ENCODE data around the gene ZNF407.
"Not testable (repeated sequence)": the region's sequence is repeated elsewhere in the genome, so short reads cannot be mapped to it uniquely, and the experiment has no call there.

ZNF407 gene

DNA sequence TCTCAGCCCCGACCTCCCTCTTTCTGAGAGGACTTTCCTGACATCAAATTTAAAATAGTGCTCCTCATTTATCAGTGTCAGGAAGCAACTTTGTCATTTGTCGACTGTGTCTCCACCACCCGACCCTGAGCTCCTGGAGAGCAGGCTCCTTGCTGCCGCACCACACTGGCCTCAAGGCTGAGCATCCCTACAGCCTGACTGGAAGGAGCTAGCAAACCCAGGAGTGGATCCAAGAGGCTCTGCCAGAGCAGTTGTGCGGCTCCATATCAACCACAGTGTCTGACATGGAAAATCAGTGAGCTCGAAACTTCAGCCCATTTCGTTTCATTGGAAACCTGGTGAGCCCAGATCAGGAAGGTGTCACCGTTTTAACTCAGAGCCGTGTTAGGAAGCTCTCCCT, 486.1 kb downstream of the ZNF407 start:
- no peak for DNase-seq (ENCODE audit: low spot score)
- TF ChIP-seq, protein P1, sequence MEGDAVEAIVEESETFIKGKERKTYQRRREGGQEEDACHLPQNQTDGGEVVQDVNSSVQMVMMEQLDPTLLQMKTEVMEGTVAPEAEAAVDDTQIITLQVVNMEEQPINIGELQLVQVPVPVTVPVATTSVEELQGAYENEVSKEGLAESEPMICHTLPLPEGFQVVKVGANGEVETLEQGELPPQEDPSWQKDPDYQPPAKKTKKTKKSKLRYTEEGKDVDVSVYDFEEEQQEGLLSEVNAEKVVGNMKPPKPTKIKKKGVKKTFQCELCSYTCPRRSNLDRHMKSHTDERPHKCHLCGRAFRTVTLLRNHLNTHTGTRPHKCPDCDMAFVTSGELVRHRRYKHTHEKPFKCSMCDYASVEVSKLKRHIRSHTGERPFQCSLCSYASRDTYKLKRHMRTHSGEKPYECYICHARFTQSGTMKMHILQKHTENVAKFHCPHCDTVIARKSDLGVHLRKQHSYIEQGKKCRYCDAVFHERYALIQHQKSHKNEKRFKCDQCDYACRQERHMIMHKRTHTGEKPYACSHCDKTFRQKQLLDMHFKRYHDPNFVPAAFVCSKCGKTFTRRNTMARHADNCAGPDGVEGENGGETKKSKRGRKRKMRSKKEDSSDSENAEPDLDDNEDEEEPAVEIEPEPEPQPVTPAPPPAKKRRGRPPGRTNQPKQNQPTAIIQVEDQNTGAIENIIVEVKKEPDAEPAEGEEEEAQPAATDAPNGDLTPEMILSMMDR (IDR thresholded peaks at IDR 0.05; ENCODE audit: poor library complexity, severe bottlenecking): no peak
- no peaks in the 10 kb centered on the region for H3K4me1 ChIP-seq (ENCODE audit: insufficient read depth, poor library complexity, severe bottlenecking)
- no peak overlapping the region for H3K27ac ChIP-seq (ENCODE audit: poor library complexity, severe bottlenecking)
- H3K4me3 ChIP-seq (ENCODE audit: severe bottlenecking): no peak overlapping the region
- H3K27me3 ChIP-seq (ENCODE audit: insufficient read depth, poor library complexity, severe bottlenecking): no peaks in the 10 kb centered on the region
- ATAC-seq (ENCODE audit: low read depth): no peak
- no peaks in the 10 kb centered on the region for H3K36me3 ChIP-seq (ENCODE audit: low read depth)
- H3K9me3 ChIP-seq (ENCODE audit: severe bottlenecking): no peaks in the 10 kb centered on the region

DNA sequence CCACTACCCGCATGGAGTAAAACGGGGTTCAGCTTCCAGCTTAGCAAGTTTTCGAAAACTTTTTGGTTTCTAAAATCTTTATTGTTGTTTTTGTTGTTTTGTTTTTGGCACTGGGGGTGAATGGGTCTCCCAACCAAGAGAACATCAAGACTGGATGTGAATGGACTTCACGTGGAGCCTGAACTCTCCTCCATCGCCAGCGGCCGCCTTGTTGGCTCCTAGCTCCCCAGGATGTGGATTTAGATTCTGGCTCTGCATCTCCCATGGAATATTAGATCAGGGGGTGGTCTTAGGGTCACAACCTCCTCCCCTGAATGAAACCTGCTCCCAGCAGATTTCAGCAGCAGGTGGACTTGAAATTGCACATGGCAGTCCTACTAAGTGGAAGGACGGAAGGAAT, 488.0 kb downstream of the ZNF407 start:
- H3K4me3 ChIP-seq (ENCODE audit: severe bottlenecking); ATAC-seq (ENCODE audit: low read depth); H3K9me3 ChIP-seq (ENCODE audit: severe bottlenecking); DNase-seq (ENCODE audit: low spot score); H3K27me3 ChIP-seq (ENCODE audit: insufficient read depth, poor library complexity, severe bottlenecking); H3K4me1 ChIP-seq (ENCODE audit: insufficient read depth, poor library complexity, severe bottlenecking); H3K36me3 ChIP-seq (ENCODE audit: low read depth); H3K27ac ChIP-seq (ENCODE audit: poor library complexity, severe bottlenecking): not testable (repeated sequence)

DNA sequence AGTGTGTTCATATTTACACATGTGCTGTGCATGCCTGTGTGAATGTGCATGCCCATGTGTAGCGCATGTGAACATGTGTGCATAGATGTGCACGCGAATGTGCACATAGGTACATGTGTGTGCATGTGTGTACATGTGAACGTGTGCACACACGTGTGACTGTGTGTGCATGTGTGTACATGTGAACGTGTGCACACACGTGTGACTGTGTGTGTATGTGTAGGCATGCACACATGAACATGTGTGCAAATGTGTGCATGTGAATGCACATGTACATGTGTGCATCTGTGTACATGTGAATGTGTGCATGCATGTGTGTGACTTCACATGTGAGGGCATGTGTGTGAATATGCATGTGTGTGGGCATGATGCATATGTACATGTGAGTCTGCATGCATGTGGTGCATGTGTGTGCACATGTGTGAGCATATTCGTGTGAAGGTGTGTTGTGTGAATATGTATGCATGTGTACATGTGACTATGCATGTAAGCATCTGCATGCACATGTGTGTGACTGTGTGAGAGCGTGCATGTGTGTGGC, 488.9 kb downstream of the ZNF407 start:
- no peaks in the 10 kb centered on the region for H3K4me1 ChIP-seq (ENCODE audit: insufficient read depth, poor library complexity, severe bottlenecking)
- no peaks in the 10 kb centered on the region for H3K9me3 ChIP-seq (ENCODE audit: severe bottlenecking)
- H3K27me3 ChIP-seq (ENCODE audit: insufficient read depth, poor library complexity, severe bottlenecking): no peaks in the 10 kb centered on the region
- TF ChIP-seq, protein P1 (IDR thresholded peaks at IDR 0.05; ENCODE audit: poor library complexity, severe bottlenecking): no peak
- no peaks in the 10 kb centered on the region for H3K36me3 ChIP-seq (ENCODE audit: low read depth)
- no peak for ATAC-seq (ENCODE audit: low read depth)
- H3K27ac ChIP-seq (ENCODE audit: poor library complexity, severe bottlenecking): no peak overlapping the region
- DNase-seq (ENCODE audit: low spot score): no peak
- H3K4me3 ChIP-seq (ENCODE audit: severe bottlenecking): no peak overlapping the region

DNA sequence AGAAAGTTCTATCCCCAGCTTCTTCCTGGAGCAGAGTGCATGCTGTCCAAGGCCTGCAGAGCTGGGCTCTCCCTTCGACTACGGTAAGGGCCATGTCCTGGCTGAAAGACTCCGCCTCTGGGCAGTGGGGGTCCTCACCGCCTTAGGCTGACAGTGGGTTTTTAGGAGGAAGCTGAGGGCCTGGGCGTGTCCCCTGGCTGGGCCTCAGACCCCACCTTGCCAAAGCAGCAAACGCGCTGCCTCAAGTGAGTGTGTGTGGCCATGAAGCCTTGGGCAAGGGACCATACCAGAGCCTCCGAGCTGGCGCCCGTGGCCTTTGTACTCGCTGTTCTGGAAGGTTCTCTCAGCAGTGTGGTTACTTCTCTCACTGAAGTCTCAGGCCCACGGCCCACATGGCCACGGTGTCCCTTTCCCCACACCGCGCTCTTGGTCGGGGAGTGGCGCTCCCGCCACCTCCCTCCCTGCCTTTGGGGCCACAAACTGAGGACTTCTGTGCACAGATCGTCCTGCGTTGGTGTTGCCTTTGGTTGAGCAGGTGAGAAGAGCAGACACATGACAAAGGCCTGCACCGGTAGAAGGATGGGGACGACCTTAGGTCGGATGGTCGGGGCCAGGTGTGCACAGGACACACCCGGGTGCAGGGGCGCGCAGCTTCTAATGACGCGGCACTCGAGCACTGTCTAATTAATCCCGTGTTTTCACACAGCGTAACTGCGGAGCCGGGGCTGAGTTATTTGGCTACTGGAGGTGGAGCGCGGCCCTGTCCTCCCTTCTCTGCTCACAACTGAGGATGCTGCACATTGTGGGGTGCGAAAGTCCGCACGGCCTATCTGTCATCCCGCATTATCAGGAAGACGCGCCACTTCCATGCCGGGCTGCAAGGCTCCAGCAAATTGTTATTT, 489.7 kb downstream of the ZNF407 start:
- H3K27ac ChIP-seq (ENCODE audit: poor library complexity, severe bottlenecking): no peak overlapping the region
- TF ChIP-seq, protein P1 (IDR thresholded peaks at IDR 0.05; ENCODE audit: poor library complexity, severe bottlenecking): no peak
- no peaks in the 10 kb centered on the region for H3K36me3 ChIP-seq (ENCODE audit: low read depth)
- DNase-seq (ENCODE audit: low spot score) (no peak), ATAC-seq (ENCODE audit: low read depth) (no peak)
- H3K4me1 ChIP-seq (ENCODE audit: insufficient read depth, poor library complexity, severe bottlenecking): no peaks in the 10 kb centered on the region
- H3K27me3 ChIP-seq (ENCODE audit: insufficient read depth, poor library complexity, severe bottlenecking): no peaks in the 10 kb centered on the region
- no peak overlapping the region for H3K4me3 ChIP-seq (ENCODE audit: severe bottlenecking)
- no peaks in the 10 kb centered on the region for H3K9me3 ChIP-seq (ENCODE audit: severe bottlenecking)

DNA sequence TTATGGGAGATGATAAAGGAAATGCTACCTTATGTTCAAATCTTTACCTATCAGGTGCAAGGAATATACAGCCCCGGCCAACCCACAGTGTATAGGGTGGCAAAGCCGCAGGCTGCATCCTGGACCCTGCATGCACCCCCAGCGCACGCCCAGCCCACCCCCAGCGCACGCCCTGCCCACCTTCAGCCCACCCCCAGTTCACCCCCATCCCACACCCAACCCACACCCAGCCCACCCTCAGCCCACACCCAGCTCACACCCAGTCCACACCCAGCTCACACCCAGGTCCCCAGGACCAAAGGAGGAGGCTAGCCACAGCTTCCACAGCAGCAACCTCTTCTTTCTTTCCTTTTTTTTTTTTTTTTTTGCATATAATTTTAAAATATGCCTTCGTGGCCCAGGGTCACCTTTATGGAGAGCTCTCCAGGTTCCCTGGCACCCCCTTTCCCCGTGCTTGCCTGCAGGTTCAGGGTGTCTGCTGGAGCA, 490.4 kb downstream of the ZNF407 start:
- TF ChIP-seq, protein P1 (IDR thresholded peaks at IDR 0.05; ENCODE audit: poor library complexity, severe bottlenecking): no peak
- Histone ChIP-seq H3K9me3 (ENCODE audit: severe bottlenecking) (no peaks in the 10 kb centered on the region), H3K4me1 (ENCODE audit: insufficient read depth, poor library complexity, severe bottlenecking) (no peaks in the 10 kb centered on the region), H3K36me3 (ENCODE audit: low read depth) (no peaks in the 10 kb centered on the region), H3K27me3 (ENCODE audit: insufficient read depth, poor library complexity, severe bottlenecking) (no peaks in the 10 kb centered on the region), H3K4me3 (ENCODE audit: severe bottlenecking) (no peak overlapping the region), H3K27ac (ENCODE audit: poor library complexity, severe bottlenecking) (no peak overlapping the region)
- ATAC-seq (ENCODE audit: low read depth): no peak
- no peak for DNase-seq (ENCODE audit: low spot score)

Measured in RWPE2 (cell line).